Measurements from ENCODE around the gene GLCCI1. TPM values are rescaled to one million over a fixed set of nuclear protein-coding genes. Genes with fewer than 3 reads are reported as not detected.
"Not testable (repeated sequence)": the region's sequence is repeated elsewhere in the genome, so short reads cannot be mapped to it uniquely, and the experiment has no call there.

GLCCI1 gene
- total RNA-seq, 1 experiment from 2014 or later, result 8.0 TPM

- DNase-seq (ENCODE audit: extremely low read depth, low read depth), result no peak
Measured at GRCh38 chr7:7984424-7984823, 15.8 kb downstream of the GLCCI1 start.

DNA sequence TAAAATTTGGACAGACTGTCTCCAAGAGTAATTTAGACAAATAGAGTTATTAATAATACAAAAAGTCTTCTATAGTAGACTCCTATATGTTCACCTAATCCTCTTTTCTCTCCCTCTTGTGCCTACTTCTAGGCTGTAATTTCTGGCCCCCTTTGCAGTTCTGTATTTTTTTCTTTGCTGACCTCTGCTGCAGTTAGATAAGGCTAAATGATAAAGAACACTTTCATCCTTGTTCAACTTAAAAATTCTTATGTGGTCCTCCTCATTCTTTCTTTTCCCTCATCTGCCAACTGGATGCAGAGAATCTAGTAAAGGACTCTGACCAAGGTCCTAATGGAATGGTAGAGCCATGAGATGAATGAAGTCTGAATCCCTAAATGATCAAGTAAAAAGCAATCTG is 20.1 kb downstream of the GLCCI1 start:
- no peak for DNase-seq (ENCODE audit: extremely low read depth, low read depth)

DNA sequence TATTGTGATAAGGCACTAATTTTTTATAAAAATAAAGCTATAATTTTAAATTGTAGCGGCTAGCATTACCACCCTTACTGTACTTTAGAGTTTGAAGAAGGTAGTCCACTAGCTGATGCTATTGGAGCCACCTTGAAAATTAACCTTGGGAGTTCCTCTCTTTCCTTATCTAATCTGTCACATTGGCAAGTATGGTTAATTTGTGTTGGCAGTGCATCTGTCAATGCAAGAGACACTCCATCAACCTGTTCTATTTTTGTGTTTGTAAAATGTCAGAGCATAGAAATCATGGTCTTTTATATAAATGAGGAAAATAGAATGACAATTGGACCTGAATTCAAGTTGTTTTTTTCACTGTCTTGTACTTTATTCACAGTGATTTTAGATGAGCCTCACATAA is 20.5 kb downstream of the GLCCI1 start:
- DNase-seq (ENCODE audit: extremely low read depth, low read depth), result no peak

DNA sequence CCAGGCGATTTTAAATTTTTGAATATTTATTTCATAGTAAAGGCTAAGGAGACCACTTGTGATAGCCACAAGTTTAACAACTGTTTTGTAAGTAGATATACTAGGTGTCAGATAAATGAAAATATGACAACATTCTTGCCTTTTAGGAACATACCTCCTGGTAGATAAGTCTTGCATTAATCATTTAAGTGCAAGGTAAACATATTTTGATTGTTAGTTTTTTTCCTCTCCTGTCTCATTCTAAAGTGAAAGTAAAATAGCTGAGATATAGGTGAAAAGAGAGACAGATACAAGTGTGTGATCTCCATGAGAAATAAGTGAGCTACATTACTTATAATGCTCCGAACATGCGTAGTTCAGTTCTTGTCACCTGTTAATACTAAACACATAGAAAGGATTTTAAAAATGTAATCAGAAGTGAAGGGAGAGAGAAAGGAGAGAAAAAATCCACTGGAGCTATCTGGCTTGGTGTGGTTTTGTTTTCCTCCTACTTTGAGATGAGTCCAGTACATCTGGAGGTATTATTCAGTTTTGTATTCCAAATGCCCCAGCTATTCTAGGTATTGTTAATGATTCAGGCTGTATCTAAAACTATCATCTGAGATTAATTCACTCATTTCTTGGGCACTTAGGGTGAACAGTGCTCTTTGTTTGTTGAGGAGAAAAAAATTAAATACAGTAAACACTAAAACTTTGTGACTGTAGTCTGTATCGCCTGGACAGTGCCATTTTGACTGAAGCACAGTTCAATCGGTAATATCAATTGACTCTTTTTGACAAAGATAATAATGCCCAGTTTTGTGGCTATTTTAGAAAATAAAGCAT is 21.2 kb downstream of the GLCCI1 start:
- no peak for DNase-seq (ENCODE audit: extremely low read depth, low read depth)

DNA sequence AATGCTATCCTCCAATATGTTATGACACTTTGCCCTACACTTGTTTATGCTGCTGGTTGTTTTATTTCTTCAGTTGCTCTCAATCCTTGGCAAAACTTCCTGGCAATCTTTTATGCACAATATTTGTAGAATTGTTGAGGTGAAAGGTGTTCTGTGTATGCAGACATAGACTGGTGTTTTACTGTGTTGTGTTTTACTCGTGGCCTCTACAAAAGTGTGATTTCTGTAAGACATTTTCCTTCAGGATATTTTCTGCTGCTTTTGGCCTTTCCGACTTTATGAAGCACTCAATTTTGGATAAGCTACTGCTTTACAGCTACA is 21.8 kb downstream of the GLCCI1 start:
- no peak for DNase-seq (ENCODE audit: extremely low read depth, low read depth)

- no peak for DNase-seq (ENCODE audit: extremely low read depth, low read depth)
Measured at GRCh38 chr7:7992506-7992905, 23.9 kb downstream of the GLCCI1 start.

DNA sequence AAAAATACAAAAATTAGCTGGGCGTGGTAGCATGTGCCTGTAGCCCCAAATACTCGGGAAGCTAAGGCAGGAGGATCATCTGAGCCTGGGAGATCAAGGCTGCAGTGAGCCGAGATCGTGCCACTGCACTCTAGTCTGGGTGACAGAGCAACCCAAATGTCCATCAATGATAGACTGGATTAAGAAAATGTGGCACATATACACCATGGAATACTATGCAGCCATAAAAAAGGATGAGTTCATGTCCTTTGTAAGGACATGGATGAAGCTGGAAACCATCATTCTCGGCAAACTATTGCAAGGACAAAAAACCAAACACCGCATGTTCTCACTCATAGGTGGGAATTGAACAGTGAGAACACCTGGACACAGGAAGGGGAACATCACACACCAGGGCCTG is 26.8 kb downstream of the GLCCI1 start:
- not testable (repeated sequence) for DNase-seq (ENCODE audit: extremely low read depth, low read depth)

GRCh38 chr7:7996568-7996967 is 28.0 kb downstream of the GLCCI1 start:
- DNase-seq (ENCODE audit: extremely low read depth, low read depth), result no peak

GRCh38 chr7:8000315-8000941 is 31.8 kb downstream of the GLCCI1 start:
- DNase-seq (ENCODE audit: extremely low read depth, low read depth), result no peak

- no peak for DNase-seq (ENCODE audit: extremely low read depth, low read depth)
Measured at GRCh38 chr7:8003077-8003476, 34.5 kb downstream of the GLCCI1 start.

DNA sequence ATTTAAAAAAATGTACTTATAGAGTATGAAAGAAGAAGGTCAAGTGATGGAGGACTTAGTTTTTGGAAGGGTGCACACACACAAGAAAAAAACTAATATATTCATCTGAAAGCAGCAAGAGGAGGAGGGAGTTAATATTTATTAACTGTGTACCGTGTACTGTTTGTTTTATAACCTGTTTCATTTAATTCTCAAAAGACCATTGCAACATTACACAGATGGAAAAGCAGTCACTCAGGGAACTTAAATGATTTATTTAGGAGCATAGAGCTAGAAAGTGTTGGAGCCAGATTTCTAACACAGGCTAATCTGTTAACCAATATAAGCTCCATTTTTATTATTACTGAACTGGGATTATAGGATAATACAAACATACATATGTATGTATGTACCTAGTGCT is 36.7 kb downstream of the GLCCI1 start:
- no peak for DNase-seq (ENCODE audit: extremely low read depth, low read depth)

GRCh38 chr7:8014399-8014798 is 45.8 kb downstream of the GLCCI1 start:
- no peak for DNase-seq (ENCODE audit: extremely low read depth, low read depth)

GRCh38 chr7:8015100-8015745 is 46.6 kb downstream of the GLCCI1 start:
- DNase-seq (ENCODE audit: extremely low read depth, low read depth), result no peak

GRCh38 chr7:8015746-8016120 is 47.1 kb downstream of the GLCCI1 start:
- no peak for DNase-seq (ENCODE audit: extremely low read depth, low read depth)

DNA sequence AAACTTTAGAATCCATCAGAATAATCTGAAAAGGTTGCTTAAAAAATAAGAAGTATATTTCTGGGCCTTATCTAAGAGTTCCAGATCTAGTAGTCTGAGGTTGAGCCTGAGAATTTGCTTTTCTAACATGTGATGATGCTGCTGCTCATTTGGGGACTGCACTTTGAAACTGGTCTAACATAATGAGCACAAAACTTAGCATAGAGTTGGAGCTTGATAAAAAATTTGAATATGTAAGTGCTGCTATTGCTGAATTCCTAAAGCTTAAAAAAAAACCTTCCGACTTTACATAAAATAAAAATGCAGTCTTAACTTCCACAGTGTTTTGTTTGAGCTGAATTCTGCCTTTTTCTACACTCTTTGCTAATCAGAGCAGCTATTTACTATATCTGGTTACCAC is 48.8 kb downstream of the GLCCI1 start:
- DNase-seq (ENCODE audit: extremely low read depth, low read depth), result no peak

DNA sequence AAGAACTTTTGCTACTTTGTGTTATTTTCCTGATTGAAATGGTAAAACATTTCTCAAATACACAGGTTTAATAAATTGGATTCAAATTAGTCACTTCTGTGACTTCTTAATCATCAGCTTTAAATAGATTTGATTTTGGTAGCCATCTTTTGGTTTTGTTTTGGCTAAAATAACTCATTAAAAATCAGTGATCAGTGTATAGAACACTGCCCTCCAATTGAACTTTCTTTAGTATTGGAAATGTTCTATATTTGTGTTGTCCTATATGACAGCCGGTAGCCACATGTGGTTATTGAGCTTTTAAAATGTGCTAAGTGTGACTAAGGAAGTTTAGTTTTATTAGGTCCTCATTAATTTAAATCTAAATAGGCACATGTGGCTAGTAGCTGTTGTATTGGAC is 50.4 kb downstream of the GLCCI1 start:
- no peak for DNase-seq (ENCODE audit: extremely low read depth, low read depth)

DNA sequence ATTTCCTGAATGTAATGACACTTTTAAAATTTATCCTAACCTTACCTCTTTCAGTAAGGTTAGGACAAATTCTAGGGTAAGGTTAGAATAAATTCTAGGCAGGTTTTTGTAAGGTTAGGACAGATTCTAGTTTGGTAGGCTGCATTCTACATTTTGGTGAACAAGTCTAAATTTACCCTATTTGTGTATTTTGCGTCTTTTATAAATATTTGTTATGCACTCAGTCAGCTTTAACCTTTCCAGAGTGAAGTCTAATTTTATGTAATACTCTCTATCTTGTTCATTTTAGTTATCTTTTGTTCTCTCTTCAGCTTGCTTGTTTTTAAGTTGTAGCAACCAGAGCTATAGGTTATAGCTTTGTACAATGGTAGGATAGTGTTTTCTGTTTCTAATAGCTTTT is 54.0 kb downstream of the GLCCI1 start:
- no peak for DNase-seq (ENCODE audit: extremely low read depth, low read depth)

- DNase-seq (ENCODE audit: extremely low read depth, low read depth), result no peak
Measured at GRCh38 chr7:8035192-8035591, 66.6 kb downstream of the GLCCI1 start.

GRCh38 chr7:8035647-8036518 is 67.3 kb downstream of the GLCCI1 start:
- peak; percentile 38 for DNase-seq (ENCODE audit: extremely low read depth, low read depth)

DNA sequence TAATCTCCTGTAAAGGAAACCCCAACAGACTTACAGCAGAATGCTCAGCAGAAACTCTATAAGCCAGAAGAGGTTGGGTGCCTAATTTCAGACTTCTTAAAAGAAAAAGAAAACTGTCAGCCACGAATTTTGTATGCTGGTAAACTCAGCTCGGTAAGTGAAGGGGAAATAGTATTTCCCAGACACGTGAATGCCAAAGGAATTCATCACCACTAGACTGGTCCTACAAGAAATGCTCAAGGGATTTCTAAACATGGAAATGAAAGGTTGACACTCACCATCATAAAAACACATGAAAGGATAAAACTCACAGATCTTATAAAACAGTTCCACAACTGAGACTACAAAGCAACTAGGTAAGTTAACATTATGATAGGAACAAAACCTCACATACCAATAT is 68.6 kb downstream of the GLCCI1 start:
- no peak for DNase-seq (ENCODE audit: extremely low read depth, low read depth)

- no peak for DNase-seq (ENCODE audit: extremely low read depth, low read depth)
Measured at GRCh38 chr7:8040768-8041369, 72.3 kb downstream of the GLCCI1 start.
